Measurements from ENCODE around the gene MREG. TPM values are rescaled to one million over a fixed set of nuclear protein-coding genes. Genes with fewer than 3 reads are reported as not detected.

The MREG gene
- total RNA-seq, result 1.5 and 1.6 TPM in 2 replicates

GRCh38 chr2:216013080-216013909, at the start of gene MREG:
TSS of gene MREG (minus strand) at chr2:216013551. CDS start at chr2:216013327, 224 bp downstream.

Other genes with a start within 250 kb of the MREG start
- 15.4 and 15.8 TPM in 2 replicates for gene PECR, start 68.3 kb upstream of the MREG start, total RNA-seq
- 0.16 and 0.26 TPM in 2 replicates for gene TMEM169, start 68.4 kb upstream of the MREG start, total RNA-seq
- gene XRCC5, start 95.8 kb upstream of the MREG start, total RNA-seq, result 143 and 183 TPM in 2 replicates

Measured in bronchial smooth muscle cell (primary cell).